Loucy (cell line): ENCODE results near the gene PTP4A1.

ENCODE experiments used
- H2AFZ ChIP-seq: fragments of 200-600 bp; sonication (generic); 2 replicates; pipeline ENCODE4 v1.6.0; 2016; ENCODE audit warnings: antibody characterized with exemption, mild to moderate bottlenecking, low read length, moderate library complexity
- H3F3A ChIP-seq: fragments of 200-600 bp; 2 replicates; pipeline ENCODE4 v1.6.0; 2016; ENCODE audit warnings: antibody characterized with exemption, low read depth, mild to moderate bottlenecking
- H3K27me3 ChIP-seq: fragments of 200-600 bp; sonication (generic); 2 replicates; pipeline ENCODE4 v1.6.1; 2014; ENCODE audit warnings: low read length, mild to moderate bottlenecking; ENCODE audit not compliant: insufficient read depth, poor library complexity, severe bottlenecking
- H3K36me3 ChIP-seq: fragments of 200-600 bp; sonication (generic); 2 replicates; pipeline ENCODE4 v1.6.1; 2016; ENCODE audit warnings: low read length; ENCODE audit not compliant: insufficient read depth
- H3K4me1 ChIP-seq: fragments of 200-600 bp; sonication (generic); 2 replicates; pipeline ENCODE4 v1.5.1; 2014; ENCODE audit warnings: low read length, mild to moderate bottlenecking; ENCODE audit not compliant: insufficient read depth, poor library complexity, severe bottlenecking
- H3K4me2 ChIP-seq: fragments of 200-600 bp; sonication (generic); 2 replicates; pipeline ENCODE4 v1.6.0; 2014; ENCODE audit warnings: antibody characterized with exemption, low read length, low read depth, mild to moderate bottlenecking; ENCODE audit not compliant: poor library complexity, severe bottlenecking
- H3K4me3 ChIP-seq: fragments of 200-600 bp; sonication (generic); 2 replicates; pipeline ENCODE4 v1.5.1; 2014; ENCODE audit warnings: low read length, mild to moderate bottlenecking, mixed read lengths; ENCODE audit not compliant: poor library complexity, severe bottlenecking
- H3K79me2 ChIP-seq: fragments of 200-600 bp; sonication (generic); 2 replicates; pipeline ENCODE4 v1.6.1; 2014; ENCODE audit warnings: low read length; ENCODE audit not compliant: insufficient read depth
- H3K9ac ChIP-seq: fragments of 200-600 bp; sonication (generic); 2 replicates; pipeline ENCODE4 v1.6.0; 2014; ENCODE audit warnings: mild to moderate bottlenecking, low read depth, low read length, moderate library complexity; ENCODE audit not compliant: poor library complexity, severe bottlenecking
- H3K9me2 ChIP-seq: fragments of 200-600 bp; sonication (generic); replicated peaks from 2 replicates; pipeline ENCODE4 v1.6.1; 2016; ENCODE audit warnings: low read depth, low read length, mixed read lengths
- H3K9me3 ChIP-seq: fragments of 200-600 bp; sonication (generic); 2 replicates; pipeline ENCODE4 v1.6.1; 2014; ENCODE audit warnings: mild to moderate bottlenecking, antibody characterized with exemption, low read length, low read depth; ENCODE audit not compliant: insufficient read depth
- H4K20me1 ChIP-seq: fragments of 200-600 bp; sonication (generic); 2 replicates; pipeline ENCODE4 v1.6.0; 2014; ENCODE audit warnings: antibody characterized with exemption, low read length, mild to moderate bottlenecking; ENCODE audit not compliant: insufficient read depth, poor library complexity, severe bottlenecking
- EZH2phosphoT487 ChIP-seq: fragments of 200-600 bp; IDR thresholded peaks from 2 replicates; pipeline ENCODE4 v1.6.1; 2018; ENCODE audit warnings: antibody characterized with exemption, mild to moderate bottlenecking, moderate library complexity, borderline replicate concordance
- TF ChIP-seq, protein P1 (sequence below): fragments of 200-600 bp; sonication (generic); conservative IDR thresholded peaks from 2 replicates; pipeline ENCODE4 v1.5.1; 2014; ENCODE audit warnings: mild to moderate bottlenecking, antibody characterized with exemption, low read length

Gene PTP4A1

GRCh38 chr6:63525186-63525878 lies 46.9 kb upstream of the PTP4A1 start:
- no peak overlapping the region for H2AFZ ChIP-seq
- H3K4me2 ChIP-seq = no peak overlapping the region
- H3K9me3 ChIP-seq = no peaks in the 10 kb centered on the region
- H3K79me2 ChIP-seq = no peaks in the 10 kb centered on the region
- H3K36me3 ChIP-seq = no peaks in the 10 kb centered on the region
- no peak for TF ChIP-seq EZH2phosphoT487
- TF ChIP-seq, protein P1, sequence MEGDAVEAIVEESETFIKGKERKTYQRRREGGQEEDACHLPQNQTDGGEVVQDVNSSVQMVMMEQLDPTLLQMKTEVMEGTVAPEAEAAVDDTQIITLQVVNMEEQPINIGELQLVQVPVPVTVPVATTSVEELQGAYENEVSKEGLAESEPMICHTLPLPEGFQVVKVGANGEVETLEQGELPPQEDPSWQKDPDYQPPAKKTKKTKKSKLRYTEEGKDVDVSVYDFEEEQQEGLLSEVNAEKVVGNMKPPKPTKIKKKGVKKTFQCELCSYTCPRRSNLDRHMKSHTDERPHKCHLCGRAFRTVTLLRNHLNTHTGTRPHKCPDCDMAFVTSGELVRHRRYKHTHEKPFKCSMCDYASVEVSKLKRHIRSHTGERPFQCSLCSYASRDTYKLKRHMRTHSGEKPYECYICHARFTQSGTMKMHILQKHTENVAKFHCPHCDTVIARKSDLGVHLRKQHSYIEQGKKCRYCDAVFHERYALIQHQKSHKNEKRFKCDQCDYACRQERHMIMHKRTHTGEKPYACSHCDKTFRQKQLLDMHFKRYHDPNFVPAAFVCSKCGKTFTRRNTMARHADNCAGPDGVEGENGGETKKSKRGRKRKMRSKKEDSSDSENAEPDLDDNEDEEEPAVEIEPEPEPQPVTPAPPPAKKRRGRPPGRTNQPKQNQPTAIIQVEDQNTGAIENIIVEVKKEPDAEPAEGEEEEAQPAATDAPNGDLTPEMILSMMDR = no peak
- H3K4me1 ChIP-seq = no peaks in the 10 kb centered on the region
- no peaks in the 10 kb centered on the region for H3K9me2 ChIP-seq
- no peaks in the 10 kb centered on the region for H4K20me1 ChIP-seq
- H3K4me3 ChIP-seq = no peak overlapping the region
- no peak overlapping the region for H3K9ac ChIP-seq
- no peaks in the 10 kb centered on the region for H3K27me3 ChIP-seq
- H3F3A ChIP-seq = no peaks in the 10 kb centered on the region

GRCh38 chr6:63526931-63527330 lies 45.3 kb upstream of the PTP4A1 start:
- Histone ChIP-seq H3K79me2 (no peaks in the 10 kb centered on the region), H3K9me2 (no peaks in the 10 kb centered on the region), H3K4me3 (no peak overlapping the region), H2AFZ (no peak overlapping the region), H3K4me1 (no peaks in the 10 kb centered on the region), H3K9me3 (no peaks in the 10 kb centered on the region), H3K27me3 (no peaks in the 10 kb centered on the region), H4K20me1 (no peaks in the 10 kb centered on the region), H3K4me2 (no peak overlapping the region), H3K9ac (no peak overlapping the region), H3F3A (no peaks in the 10 kb centered on the region), H3K36me3 (no peaks in the 10 kb centered on the region)
- TF ChIP-seq EZH2phosphoT487 = no peak
- TF ChIP-seq, protein P1 = no peak

DNA sequence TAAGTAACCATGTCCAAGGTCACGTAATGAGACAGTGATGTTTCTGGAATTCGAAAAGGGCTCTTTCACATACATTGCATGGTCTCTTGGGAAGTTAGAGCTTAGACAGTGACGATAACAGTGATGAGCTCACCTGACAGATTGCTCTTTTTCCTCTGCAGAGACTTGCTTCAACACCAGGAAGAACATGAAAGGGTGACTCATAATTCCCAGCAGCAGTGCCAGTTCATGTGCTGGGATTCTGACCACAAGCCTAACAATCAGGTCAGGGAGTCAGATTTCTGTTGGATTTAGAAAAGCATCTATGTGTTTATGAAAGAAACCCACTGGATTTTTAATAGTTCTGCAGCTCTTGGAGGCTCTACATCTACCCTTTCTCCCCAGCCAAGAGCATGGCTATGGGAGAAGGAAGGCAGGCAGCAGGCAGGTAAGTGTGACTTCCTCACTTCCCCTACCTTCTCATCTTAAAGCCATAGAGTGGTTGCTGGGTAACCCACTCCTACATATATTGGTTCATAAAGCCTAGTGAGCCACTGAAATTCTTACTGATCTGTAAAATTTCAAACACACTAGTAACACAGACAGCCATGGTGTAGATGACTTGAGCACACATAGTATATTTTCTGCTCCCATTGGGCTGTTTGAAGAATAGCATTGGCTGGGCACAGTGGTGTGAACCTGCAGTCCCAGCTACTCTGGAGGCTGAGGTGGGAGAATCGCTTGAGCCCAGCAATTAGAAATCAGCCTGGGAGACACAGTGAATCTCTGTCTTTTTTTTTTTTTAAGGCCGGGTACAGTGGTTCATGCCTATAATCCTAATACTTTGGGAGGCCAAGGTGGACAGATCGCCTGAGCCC lies 44.4 kb upstream of the PTP4A1 start:
- Histone ChIP-seq H3K79me2 (no peaks in the 10 kb centered on the region), H3K27me3 (no peaks in the 10 kb centered on the region), H3F3A (no peaks in the 10 kb centered on the region), H2AFZ (no peak overlapping the region), H3K4me1 (no peaks in the 10 kb centered on the region), H4K20me1 (no peaks in the 10 kb centered on the region), H3K9me3 (no peaks in the 10 kb centered on the region), H3K9ac (no peak overlapping the region), H3K4me2 (no peak overlapping the region), H3K36me3 (no peaks in the 10 kb centered on the region), H3K9me2 (no peaks in the 10 kb centered on the region), H3K4me3 (no peak overlapping the region)
- TF ChIP-seq EZH2phosphoT487 = no peak
- TF ChIP-seq, protein P1 = no peak
